GM12878 (cell line): Measurements from ENCODE around the gene TBC1D10A. TPM values are rescaled to one million over a fixed set of nuclear protein-coding genes. Genes with fewer than 3 reads are reported as not detected.
A peak's percentile ranks its signal among the peaks of the same experiment; 100 is the strongest.

Experiments
- ATAC-seq: fragments of 200-7000 bp; cut with Tn5 transposase; 3 replicates; pipeline ENCODE4 v1.9.1; 2020; ENCODE audit warnings: mild to moderate bottlenecking, moderate library complexity
- BruUV-seq: library from RNA; stranded (reverse); fragments of 400-500 nt; replicated peaks from 2 replicates; lab custom pipeline; 2021; lab: Mats Ljungman, UMichigan
- CTCF ChIA-PET: fragments of 300-600 bp; sonication (Branson Sonifier 250); formaldehyde crosslinking; extraction: SDS; loops from one replicate; lab custom pipeline; 2021; ENCODE audit warnings: inconsistent platforms; lab: Yijun Ruan, JAX
- POLR2A ChIA-PET: fragments of 350-600 bp; formaldehyde crosslinking; extraction: SDS; loops from one replicate; lab custom pipeline; 2021; ENCODE audit warnings: inconsistent platforms; lab: Charles Lee
- RAD21 ChIA-PET: fragments of 300-600 bp; sonication (Branson Sonifier 250); formaldehyde crosslinking; loops from one replicate; lab custom pipeline; 2023; ENCODE audit warnings: antibody characterized with exemption; ENCODE audit not compliant: unreplicated experiment; lab: Charles Lee
- SMC1A ChIA-PET: fragments of 300-600 bp; sonication (Branson Sonifier 250); formaldehyde crosslinking; loops from one replicate; lab custom pipeline; 2023; ENCODE audit not compliant: unreplicated experiment, uncharacterized antibody; lab: Charles Lee
- DNase-seq: peaks from one replicate; pipeline ENCODE4 v3.0.0-alpha.2; 2011; ENCODE audit warnings: low read depth, low spot score
- FAIRE-seq: peaks from 3 replicates; lab custom pipeline; 2011; peaks lifted over from hg19 to GRCh38; lab: Jason Lieb, UNC
- H2AFZ ChIP-seq: 2 replicates; pipeline ENCODE4 v1.6.0; 2011; ENCODE audit warnings: low read depth, low read length, control low read depth; ENCODE audit not compliant: control insufficient read depth
- H3K27ac ChIP-seq: 2 replicates; pipeline ENCODE4 v1.5.1; 2011; ENCODE audit warnings: control low read depth; ENCODE audit not compliant: control insufficient read depth, insufficient read depth
- H3K27me3 ChIP-seq, 2 experiments: replicated peaks in 1 of 2; 2 replicates each; pipeline versions ENCODE4 v1.6.0 to v1.6.1; 2011; ENCODE audit warnings: low read length in 1 of 2; ENCODE audit not compliant: control insufficient read depth in 2 of 2, insufficient read depth in 2 of 2
- H3K36me3 ChIP-seq, 2 experiments: 2 replicates each; pipeline ENCODE4 v1.5.1; 2011; ENCODE audit warnings: low read length in 1 of 2; ENCODE audit not compliant: control insufficient read depth in 2 of 2, insufficient read depth in 2 of 2
- H3K4me1 ChIP-seq: 2 replicates; pipeline ENCODE4 v1.6.1; 2011; ENCODE audit warnings: mild to moderate bottlenecking, low read length, moderate library complexity, mixed read lengths; ENCODE audit not compliant: control insufficient read depth, insufficient read depth
- H3K4me2 ChIP-seq: 2 replicates; pipeline ENCODE4 v1.6.0; 2011; ENCODE audit warnings: control low read depth; ENCODE audit not compliant: control insufficient read depth, insufficient read depth
- H3K4me3 ChIP-seq: fragments of 200-600 bp; sonication (generic); 2 replicates; pipeline ENCODE4 v1.5.1; 2016
- H3K79me2 ChIP-seq: 2 replicates; pipeline ENCODE4 v1.6.0; 2011; ENCODE audit warnings: low read length; ENCODE audit not compliant: control insufficient read depth, insufficient read depth
- H3K9ac ChIP-seq: 2 replicates; pipeline ENCODE4 v1.8.0; 2011; ENCODE audit warnings: low read length, control low read depth, mixed read lengths; ENCODE audit not compliant: control insufficient read depth, insufficient read depth
- H3K9me3 ChIP-seq: replicated peaks from 3 replicates; pipeline ENCODE4 v1.5.1; 2011; ENCODE audit warnings: mild to moderate bottlenecking, low read length; ENCODE audit not compliant: control insufficient read depth, insufficient read depth
- H4K20me1 ChIP-seq: 2 replicates; pipeline ENCODE4 v1.6.0; 2011; ENCODE audit not compliant: control insufficient read depth, insufficient read depth
- BCL3 ChIP-seq: IDR thresholded peaks from 2 replicates; pipeline ENCODE4 v1.6.1; 2011; ENCODE audit warnings: borderline replicate concordance, low read depth, mild to moderate bottlenecking, moderate library complexity, low read length; ENCODE audit not compliant: insufficient read depth, poor library complexity, severe bottlenecking
- BHLHE40 ChIP-seq, 2 experiments: fragments of 450-650 bp in 1 of 2; IDR thresholded peaks; 2 replicates each; pipeline ENCODE4 v1.6.1; 2011 to 2017; ENCODE audit warnings: low read depth in 2 of 2, borderline replicate concordance in 1 of 2, improper control_type of control experiment in 1 of 2, low read length in 1 of 2, mild to moderate bottlenecking in 1 of 2
- CBFB ChIP-seq: IDR thresholded peaks from 2 replicates; pipeline ENCODE4 v1.6.1; 2016; ENCODE audit warnings: antibody characterized with exemption, low read depth
- CREB1 ChIP-seq: IDR thresholded peaks from 2 replicates; pipeline ENCODE4 v1.6.1; 2012; ENCODE audit warnings: low read depth, mild to moderate bottlenecking, inconsistent platforms
- E2F4 ChIP-seq: IDR thresholded peaks from 2 replicates; pipeline ENCODE4 v1.6.1; 2012; ENCODE audit warnings: low read depth, low read length, improper control_type of control experiment
- E2F8 ChIP-seq: fragments of 450-650 bp; IDR thresholded peaks from 2 replicates; pipeline ENCODE4 v1.6.1; 2018; ENCODE audit warnings: mild to moderate bottlenecking, low read depth, moderate library complexity; ENCODE audit not compliant: partially characterized antibody
- EP300 ChIP-seq, 2 experiments: fragments of 150-350 bp in 1 of 2; IDR thresholded peaks; 2 replicates each; pipeline ENCODE4 v1.6.1; 2011 to 2012; ENCODE audit warnings: low read depth in 2 of 2, low read length in 2 of 2, borderline replicate concordance in 1 of 2, improper control_type of control experiment in 1 of 2, inconsistent platforms in 1 of 2; ENCODE audit not compliant: control insufficient read depth in 1 of 2
- HDAC2 ChIP-seq: fragments of 200-600 bp; sonication (generic); IDR thresholded peaks from 2 replicates; pipeline ENCODE4 v1.6.1; 2017
- JUNB ChIP-seq: IDR thresholded peaks from 2 replicates; pipeline ENCODE4 v1.6.1; 2016; ENCODE audit warnings: antibody characterized with exemption, mild to moderate bottlenecking
- MYC ChIP-seq: IDR thresholded peaks from 2 replicates; pipeline ENCODE4 v1.6.1; 2011; ENCODE audit warnings: mild to moderate bottlenecking, low read length, moderate library complexity, inconsistent platforms; ENCODE audit not compliant: insufficient read depth, insufficient replicate concordance, insufficient read length, severe bottlenecking
- POLR2AphosphoS5 ChIP-seq: IDR thresholded peaks from 2 replicates; pipeline ENCODE4 v1.6.1; 2011; ENCODE audit warnings: mild to moderate bottlenecking, low read length, inconsistent platforms
- RAD21 ChIP-seq: IDR thresholded peaks from 2 replicates; pipeline ENCODE4 v1.6.1; 2011; ENCODE audit warnings: mild to moderate bottlenecking, low read depth, low read length, moderate library complexity; ENCODE audit not compliant: insufficient read depth
- TAF1 ChIP-seq: IDR thresholded peaks from 2 replicates; pipeline ENCODE4 v1.6.1; 2011; ENCODE audit warnings: mild to moderate bottlenecking, low read depth, low read length, borderline replicate concordance
- WGBS: methylation state at CpG from one replicate; pipeline ENCODE4 v1.1.6; 2016; ENCODE audit warnings: low lambda C conversion rate; ENCODE audit not compliant: insufficient replicate concordance, insufficient coverage; ENCODE audit errors: missing lambda C conversion rate; 5-methylcytosine and 5-hydroxymethylcytosine counted together
- in situ Hi-C: fragments of 300-500 bp; cut with MboI; formaldehyde crosslinking; loops from 9 replicates; pipeline ENCODE4 v1.14.3; 2018; ENCODE audit warnings: mixed read lengths
- intact Hi-C: fragments of 100-400 bp; cut with micrococcal nuclease; formaldehyde crosslinking; loops from one replicate; pipeline ENCODE4 v1.14.2; 2022; ENCODE audit not compliant: unreplicated experiment
- polyA plus RNA-seq, 11 experiments: library from polyadenylated mRNA; depleted of rRNA in 4 of 11; unstranded in 6 of 11; stranded (reverse) in 5 of 11; fragments of >200 nt; fragmentation: Nextera tagmentation in 4 of 11; fragmentation: Illumina TruSeq in 1 of 11; extraction: Ambion mirVana in 4 of 11; extraction: Trizol in 1 of 11; gene quantifications; 1 replicate in 1 of 11; 2 replicates in 10 of 11; pipeline versions ENCODE4 v1.2.1 to v1.2.3, GENCODE V29; 2011 to 2016; ENCODE audit warnings: inconsistent platforms in 2 of 11, missing spikeins in 2 of 11, low read depth in 1 of 11
- total RNA-seq, 4 experiments: library from RNA; depleted of rRNA in 3 of 4; stranded (reverse); fragments of >200 nt in 3 of 4; fragmentation: Illumina TruSeq in 1 of 4; extraction: Trizol in 1 of 4; gene quantifications; 2 replicates each; pipeline versions ENCODE4 v1.2.1 to v1.2.3, GENCODE V29; 2013 to 2021

The TBC1D10A gene
- total and polyA plus RNA-seq, 10 of the 15 experiments (the other 5 are each of a cell fraction or from before 2014, with no cell fraction given): 0.27 to 25.7 (median 15.3) TPM

GRCh38 chr22:30309951-30310741 lies 16.6 kb downstream of the TBC1D10A start (continued):
- TF ChIP-seq CBFB: no peak
- no peak for TF ChIP-seq E2F4
- TF ChIP-seq TAF1: no peak
- peak; percentile 38; the same call in 1 of the 2 replicates for TF ChIP-seq CREB1
- TF ChIP-seq MYC: no peak
- TF ChIP-seq RAD21: no peak
- TF ChIP-seq BHLHE40 (IDR thresholded peaks at IDR 0.05; ENCODE audit: borderline replicate concordance in 1 of 2, low read depth in 2 of 2, low read length in 1 of 2): 0 out of 4 replicates have a peak, but pooled peaks of 1 of the 2 experiments have one; percentile 4

- ATAC-seq (peak; percentile 46), DNase-seq (peak; percentile 65), FAIRE-seq (no peak)
- Histone ChIP-seq H4K20me1 (no peaks in the 10 kb centered on the region), H3K36me3 (peaks cover 0 to 14% of the 10 kb centered on the region in 2 experiments; a peak in 2 of 4 replicates), H3K9ac (peak overlapping the region; percentile 24; the same call in 1 of the 2 replicates), H2AFZ (no peak overlapping the region), H3K27ac (peak overlapping the region; percentile 87), H3K79me2 (peaks cover 75% of the 10 kb centered on the region), H3K4me3 (no peak overlapping the region), H3K27me3 (no peaks in the 10 kb centered on the region), H3K4me2 (peak overlapping the region; percentile 70), H3K4me1 (peaks cover 97% of the 10 kb centered on the region), H3K9me3 (no peaks in the 10 kb centered on the region)
- intact Hi-C loops: no loop called here
- ChIA-PET SMC1A (interaction anchor here (0.9 to 9.7 kb wide), 5 partner anchors 9 to 81 kb away, joined by 3 to 92 read pairs (median 4); partner anchors contain the start of genes CASTOR1 and TBC1D10A), POLR2A (interaction anchor here (1.1 to 16.1 kb wide), 5 partner anchors 12 to 115 kb away, joined by 3 to 198 read pairs (median 6); partner anchors contain the start of gene TBC1D10A), RAD21 (interaction anchor here (0.7 to 8.2 kb wide), 7 partner anchors 17 to 1036 kb away, joined by 3 to 88 read pairs (median 4); partner anchors contain the start of genes CASTOR1, CCDC157, SF3A1 and TBC1D10A), CTCF (interaction anchor here (2.4 to 18.4 kb wide), 2 partner anchors 17 to 19 kb away, joined by 14 to 177 read pairs; partner anchors contain the start of genes CASTOR1 and TBC1D10A)
- in situ Hi-C loops: no loop called here
- no TSS peak for BruUV-seq
- WGBS: 20% methylated on average over 5 of the region's 5 CpGs
- TF ChIP-seq BCL3: peak; percentile 78
- peak; percentile 80 for TF ChIP-seq JUNB
- TF ChIP-seq EP300 (IDR thresholded peaks at IDR 0.05; ENCODE audit: borderline replicate concordance in 1 of 2, control insufficient read depth in 1 of 2, low read depth in 2 of 2, low read length in 2 of 2): peak in 1 of 2 experiments; percentile 70; a peak in 2 of 4 replicates
- no peak for TF ChIP-seq E2F8
- TF ChIP-seq HDAC2: no peak
- TF ChIP-seq POLR2AphosphoS5: peak; percentile 43; the same call in 1 of the 2 replicates
These were observed 18.1 kb downstream of the TBC1D10A start for GRCh38 chr22:30308518-30309230.
